PC-3 (cell line): ENCODE measurements around the gene TTBK2. TPM values are rescaled to one million over a fixed set of nuclear protein-coding genes. Genes with fewer than 3 reads are reported as not detected.
A peak's percentile ranks its signal among the peaks of the same experiment; 100 is the strongest.

Source experiments
- ATAC-seq: fragments of 200-7000 bp; cut with Tn5 transposase; 2 replicates; pipeline ENCODE4 v1.9.1; 2020; ENCODE audit warnings: mild to moderate bottlenecking, moderate library complexity
- Bru-seq: library from RNA; stranded (reverse); fragments of 400-500 nt; gene quantifications from one replicate; lab custom pipeline; 2021; lab: Mats Ljungman, UMichigan
- BruChase-seq, 2 experiments: library from RNA; stranded (reverse); fragments of 400-500 nt; gene quantifications; one replicate each; lab custom pipeline; 2021; lab: Mats Ljungman, UMichigan
- BruUV-seq: library from RNA; stranded (reverse); fragments of 400-500 nt; replicated peaks from 2 replicates; lab custom pipeline; 2021; lab: Mats Ljungman, UMichigan
- CTCF ChIA-PET: fragments of 300-600 bp; sonication (Branson Sonifier 250); formaldehyde crosslinking; loops from one replicate; lab custom pipeline; 2022; ENCODE audit warnings: antibody characterized with exemption; lab: Charles Lee
- POLR2A ChIA-PET: fragments of 300-600 bp; sonication (Branson Sonifier 250); formaldehyde crosslinking; loops from one replicate; lab custom pipeline; 2022; ENCODE audit warnings: antibody characterized with exemption; ENCODE audit not compliant: unreplicated experiment; lab: Charles Lee
- DNase-seq: peaks from one replicate; pipeline ENCODE4 v3.0.0-alpha.2; 2015
- H2AFZ ChIP-seq: fragments of 300-600 bp; sonication (generic); 2 replicates; pipeline ENCODE4 v1.6.0; 2016; ENCODE audit warnings: antibody characterized with exemption, low read length
- H3F3A ChIP-seq: fragments of 300-600 bp; sonication (generic); one replicate; pipeline ENCODE4 v1.6.0; 2017; ENCODE audit warnings: antibody characterized with exemption, low read length, control low read depth, mild to moderate bottlenecking; ENCODE audit not compliant: unreplicated experiment
- H3K27ac ChIP-seq: fragments of 300-600 bp; sonication (generic); 2 replicates; pipeline ENCODE4 v1.5.1; 2016; ENCODE audit warnings: mild to moderate bottlenecking, low read length
- H3K27me3 ChIP-seq: fragments of 300-600 bp; sonication (generic); 2 replicates; pipeline ENCODE4 v1.6.1; 2016; ENCODE audit warnings: low read length, mixed read lengths
- H3K36me3 ChIP-seq: fragments of 300-600 bp; sonication (generic); 2 replicates; pipeline ENCODE4 v1.6.1; 2016; ENCODE audit warnings: low read depth, mixed run types, low read length, mixed read lengths
- H3K4me1 ChIP-seq: fragments of 300-600 bp; sonication (generic); 2 replicates; pipeline ENCODE4 v1.5.1; 2016; ENCODE audit warnings: low read length; ENCODE audit not compliant: insufficient read depth
- H3K4me2 ChIP-seq: fragments of 300-600 bp; sonication (generic); 2 replicates; pipeline ENCODE4 v1.6.0; 2016; ENCODE audit warnings: low read length
- H3K4me3 ChIP-seq: fragments of 300-600 bp; sonication (generic); 2 replicates; pipeline ENCODE4 v1.5.1; 2016; ENCODE audit warnings: mild to moderate bottlenecking, low read length, mixed read lengths
- H3K79me2 ChIP-seq: fragments of 300-600 bp; sonication (generic); 2 replicates; pipeline ENCODE4 v1.6.1; 2017; ENCODE audit warnings: low read length, mixed read lengths
- H3K9ac ChIP-seq: fragments of 300-600 bp; sonication (generic); 2 replicates; pipeline ENCODE4 v1.6.0; 2016; ENCODE audit warnings: mild to moderate bottlenecking, low read length
- H3K9me2 ChIP-seq: fragments of 300-600 bp; sonication (generic); replicated peaks from 2 replicates; pipeline ENCODE4 v1.6.1; 2016; ENCODE audit warnings: mixed run types, low read length, mixed read lengths
- H3K9me3 ChIP-seq: fragments of 300-600 bp; sonication (generic); 2 replicates; pipeline ENCODE4 v1.6.1; 2016; ENCODE audit warnings: low read length, mixed read lengths
- H4K20me1 ChIP-seq: fragments of 300-600 bp; sonication (generic); 2 replicates; pipeline ENCODE4 v1.6.1; 2016; ENCODE audit warnings: low read length, mixed read lengths
- EZH2 ChIP-seq: fragments of 300-600 bp; sonication (generic); IDR thresholded peaks from one replicate; pipeline ENCODE4 v1.6.1; 2017; ENCODE audit warnings: antibody characterized with exemption, mild to moderate bottlenecking, low read length; ENCODE audit not compliant: unreplicated experiment
- EZH2phosphoT487 ChIP-seq: fragments of 300-600 bp; sonication (generic); IDR thresholded peaks from 2 replicates; pipeline ENCODE4 v1.6.1; 2018; ENCODE audit warnings: mild to moderate bottlenecking, antibody characterized with exemption, low read length, borderline replicate concordance
- intact Hi-C: fragments of 100-400 bp; cut with micrococcal nuclease; formaldehyde crosslinking; loops from 2 replicates; pipeline ENCODE4 v1.9.0; 2023
- long read RNA-seq: library from polyadenylated mRNA; unstranded; transcript quantifications from one replicate; pipeline ENCODE4 v2.0.0, GENCODE V29; 2021; ENCODE audit not compliant: unreplicated experiment
- total RNA-seq: library from RNA; depleted of rRNA; stranded (reverse); fragments of >200 nt; gene quantifications from 2 replicates; pipeline ENCODE4 v1.2.3, GENCODE V29; 2014; rRNA removed
- TF ChIP-seq, protein P1 (sequence below): fragments of 300-600 bp; sonication (generic); conservative IDR thresholded peaks from 2 replicates; pipeline ENCODE4 v1.5.1; 2017; ENCODE audit warnings: antibody characterized with exemption, low read depth, mild to moderate bottlenecking, low read length

Gene TTBK2
- total RNA-seq, result 3.5 and 6.0 TPM in 2 replicates
- Bru-seq, nascent RNA, result percentile 70 among the genes with signal in this experiment
- percentile 69 among the genes with signal in this experiment for BruChase-seq, experiment 1, labeled RNA remaining after a 6-hour chase
- BruChase-seq, experiment 2, labeled RNA remaining after a 2-hour chase, result percentile 69 among the genes with signal in this experiment
- long read RNA-seq, full-length matches to known transcripts, result 1 of 16 reads
- long read RNA-seq, partial matches to known transcripts, result 3 of 16 reads
- long read RNA-seq, other reads (novel, unspliced or antisense), result 12 of 16 reads

DNA sequence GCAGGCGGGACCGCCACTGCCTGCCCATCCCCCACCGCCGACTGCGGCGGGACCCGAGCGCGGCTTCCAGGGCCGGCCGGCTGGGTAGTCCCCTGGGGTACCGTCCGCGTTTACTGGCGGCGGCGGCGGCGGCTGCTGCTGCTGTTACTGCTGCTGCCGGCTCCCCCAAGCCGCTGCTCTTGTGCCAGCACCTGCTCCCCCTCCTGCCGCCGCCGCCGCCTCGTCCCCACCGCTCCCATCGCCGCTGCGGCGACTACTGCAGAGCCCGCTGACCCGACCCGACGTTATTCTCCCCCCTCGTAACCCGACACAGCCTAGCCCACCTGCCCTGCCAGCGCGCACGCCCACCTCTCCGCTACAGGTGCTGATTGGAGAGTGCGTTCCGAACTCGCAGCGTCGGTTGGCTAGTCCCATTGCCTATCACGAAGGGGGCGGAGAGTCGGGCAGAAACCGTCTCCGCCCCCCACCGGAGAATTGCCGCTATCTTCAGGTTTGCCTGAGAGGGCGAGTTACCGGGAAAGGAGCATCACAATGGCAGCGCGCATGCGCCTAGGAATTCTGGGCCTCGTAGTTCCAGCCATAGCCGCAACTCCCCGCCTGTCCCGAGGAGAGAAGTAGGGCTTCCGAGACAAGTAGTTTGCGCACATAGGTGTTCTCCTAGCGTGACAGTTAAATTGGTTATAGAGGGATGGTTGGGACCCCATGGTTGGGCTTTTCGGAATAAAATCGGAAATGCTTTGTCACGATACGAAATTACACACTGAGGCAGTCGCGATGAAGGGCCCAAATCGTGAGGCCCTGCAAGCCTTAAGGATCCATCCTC is at the start of gene TTBK2:
TSS of gene TTBK2 (minus strand) at position 260 of the 823 bp plus-strand sequence. CDS start 42,161 bp downstream, outside the sequence.
- DNase-seq, result peak; percentile 99
- peak within 1 kb of the TSS; percentile 74 for H3K4me3 ChIP-seq
- peak within 1 kb of the TSS; percentile 84 for H2AFZ ChIP-seq
- no peak within 1 kb of the TSS for H3K27ac ChIP-seq
- H3K36me3 ChIP-seq, result no peaks in the 10 kb centered on the region
- H3K9ac ChIP-seq, result peak within 1 kb of the TSS; percentile 7; the same call in 1 of the 2 replicates
- H3K27me3 ChIP-seq, result no peaks in the 10 kb centered on the region
- no TSS peak for BruUV-seq
- no peaks in the 10 kb centered on the region for H3K9me3 ChIP-seq
- intact Hi-C loops, result no loop called here
- H3K4me2 ChIP-seq, result peak within 1 kb of the TSS; percentile 84
- no peaks in the 10 kb centered on the region for H3F3A ChIP-seq
- H3K9me2 ChIP-seq, result no peaks in the 10 kb centered on the region
- POLR2A ChIA-PET, result no interaction called here
- peak; percentile 99 for ATAC-seq
- peaks cover 21% of the 10 kb centered on the region for H3K4me1 ChIP-seq
- TF ChIP-seq EZH2 (no peak), EZH2phosphoT487 (no peak)
- TF ChIP-seq, protein P1, sequence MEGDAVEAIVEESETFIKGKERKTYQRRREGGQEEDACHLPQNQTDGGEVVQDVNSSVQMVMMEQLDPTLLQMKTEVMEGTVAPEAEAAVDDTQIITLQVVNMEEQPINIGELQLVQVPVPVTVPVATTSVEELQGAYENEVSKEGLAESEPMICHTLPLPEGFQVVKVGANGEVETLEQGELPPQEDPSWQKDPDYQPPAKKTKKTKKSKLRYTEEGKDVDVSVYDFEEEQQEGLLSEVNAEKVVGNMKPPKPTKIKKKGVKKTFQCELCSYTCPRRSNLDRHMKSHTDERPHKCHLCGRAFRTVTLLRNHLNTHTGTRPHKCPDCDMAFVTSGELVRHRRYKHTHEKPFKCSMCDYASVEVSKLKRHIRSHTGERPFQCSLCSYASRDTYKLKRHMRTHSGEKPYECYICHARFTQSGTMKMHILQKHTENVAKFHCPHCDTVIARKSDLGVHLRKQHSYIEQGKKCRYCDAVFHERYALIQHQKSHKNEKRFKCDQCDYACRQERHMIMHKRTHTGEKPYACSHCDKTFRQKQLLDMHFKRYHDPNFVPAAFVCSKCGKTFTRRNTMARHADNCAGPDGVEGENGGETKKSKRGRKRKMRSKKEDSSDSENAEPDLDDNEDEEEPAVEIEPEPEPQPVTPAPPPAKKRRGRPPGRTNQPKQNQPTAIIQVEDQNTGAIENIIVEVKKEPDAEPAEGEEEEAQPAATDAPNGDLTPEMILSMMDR, result no peak
- H3K79me2 ChIP-seq, result peaks cover 24% of the 10 kb centered on the region; the same call in 1 of the 2 replicates
- CTCF ChIA-PET, result interaction anchor here (0.5 kb wide), 1 partner anchor 120 kb away, joined by 3 read pairs; no protein-coding TSS in a partner anchor
- H4K20me1 ChIP-seq, result no peaks in the 10 kb centered on the region

DNA sequence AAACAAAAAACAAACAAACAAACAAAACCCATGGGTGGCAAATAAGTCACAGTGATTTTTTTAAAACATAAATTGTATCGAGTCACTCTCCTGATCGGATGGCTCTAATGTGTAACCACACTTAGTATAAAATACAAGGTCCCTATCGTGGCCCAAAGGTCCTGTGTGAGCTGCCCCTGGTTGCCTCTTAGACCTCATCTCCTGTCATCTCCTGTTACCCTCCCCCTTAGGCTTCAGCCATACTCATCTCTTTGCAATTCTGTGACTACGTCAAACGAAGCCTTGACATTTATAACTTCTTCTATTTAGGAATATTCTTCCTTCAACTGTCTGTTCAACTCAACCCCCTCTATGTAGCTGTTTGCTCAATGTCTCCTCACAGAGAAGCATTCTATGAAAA is 43.9 kb upstream of the TTBK2 start:
- intact Hi-C loops, result no loop called here
- no peaks in the 10 kb centered on the region for H4K20me1 ChIP-seq
- no peak overlapping the region for H3K9ac ChIP-seq
- H2AFZ ChIP-seq, result no peak overlapping the region
- H3K9me2 ChIP-seq, result no peaks in the 10 kb centered on the region
- ChIA-PET CTCF (interaction anchor here (0.6 kb wide), 1 partner anchor 477 kb away, joined by 3 read pairs; no protein-coding TSS in a partner anchor), POLR2A (no interaction called here)
- H3F3A ChIP-seq, result no peaks in the 10 kb centered on the region
- BruUV-seq, result no TSS peak
- DNase-seq (no peak), ATAC-seq (no peak)
- H3K27me3 ChIP-seq, result no peaks in the 10 kb centered on the region
- TF ChIP-seq EZH2 (no peak), EZH2phosphoT487 (no peak)
- TF ChIP-seq, protein P1, result no peak
- no peak overlapping the region for H3K4me2 ChIP-seq
- H3K9me3 ChIP-seq, result no peaks in the 10 kb centered on the region
- no peak overlapping the region for H3K27ac ChIP-seq
- H3K36me3 ChIP-seq, result peaks cover 15% of the 10 kb centered on the region; the same call in 1 of the 2 replicates
- H3K79me2 ChIP-seq, result no peaks in the 10 kb centered on the region
- no peak overlapping the region for H3K4me3 ChIP-seq
- H3K4me1 ChIP-seq, result no peaks in the 10 kb centered on the region
